WERI-Rb-1 (cell line): ENCODE results near the gene VAV2.

Source experiments
- DNase-seq: peaks from one replicate; pipeline ENCODE4 v3.0.0-alpha.2; 2020
- H3K27ac ChIP-seq: fragments of 250-450 bp; sonication (Bioruptor Pico); 2 replicates; pipeline ENCODE4 v1.5.1; 2020; ENCODE audit warnings: mild to moderate bottlenecking, moderate library complexity
- H3K27me3 ChIP-seq: fragments of 250-450 bp; sonication (Bioruptor Pico); 2 replicates; pipeline ENCODE4 v1.5.1; 2021; ENCODE audit warnings: mild to moderate bottlenecking, low read depth, moderate library complexity; ENCODE audit not compliant: insufficient read depth, severe bottlenecking
- H3K36me3 ChIP-seq: fragments of 250-450 bp; sonication (Bioruptor Pico); 2 replicates; pipeline ENCODE4 v1.5.1; 2020; ENCODE audit warnings: mild to moderate bottlenecking, moderate library complexity
- H3K4me3 ChIP-seq: 2 replicates; pipeline ENCODE4 v1.5.1; 2011; ENCODE audit warnings: low read depth, mild to moderate bottlenecking, control low read depth, low read length
- H3K9me3 ChIP-seq: fragments of 250-450 bp; sonication (Bioruptor Pico); 2 replicates; pipeline ENCODE4 v1.5.1; 2021; ENCODE audit warnings: mild to moderate bottlenecking, moderate library complexity; ENCODE audit not compliant: severe bottlenecking
- CTCF ChIP-seq: IDR thresholded peaks from 2 replicates; pipeline ENCODE4 v1.5.1; 2011; ENCODE audit warnings: low read depth, mild to moderate bottlenecking, control low read depth, inconsistent platforms, low read length

VAV2 gene

GRCh38 chr9:134002796-134003195 lies 10.7 kb upstream of the VAV2 start:
- DNase-seq = no peak
- no peaks in the 10 kb centered on the region for H3K27me3 ChIP-seq
- TF ChIP-seq CTCF = no peak
- no peak overlapping the region for H3K27ac ChIP-seq
- no peaks in the 10 kb centered on the region for H3K9me3 ChIP-seq
- H3K36me3 ChIP-seq = no peaks in the 10 kb centered on the region
- no peak overlapping the region for H3K4me3 ChIP-seq

- H3K27me3 ChIP-seq = no peaks in the 10 kb centered on the region
- no peak overlapping the region for H3K4me3 ChIP-seq
- H3K36me3 ChIP-seq = no peaks in the 10 kb centered on the region
- no peaks in the 10 kb centered on the region for H3K9me3 ChIP-seq
- no peak for DNase-seq
- TF ChIP-seq CTCF = no peak
- no peak overlapping the region for H3K27ac ChIP-seq
Measured at GRCh38 chr9:133999851-134000265, 7.7 kb upstream of the VAV2 start.

- no peak for DNase-seq
- no peaks in the 10 kb centered on the region for H3K36me3 ChIP-seq
- no peaks in the 10 kb centered on the region for H3K9me3 ChIP-seq
- H3K27me3 ChIP-seq = no peaks in the 10 kb centered on the region
- no peak overlapping the region for H3K27ac ChIP-seq
- H3K4me3 ChIP-seq = no peak overlapping the region
- TF ChIP-seq CTCF = no peak
Measured at GRCh38 chr9:133998915-133999595, 6.9 kb upstream of the VAV2 start.

- no peak overlapping the region for H3K4me3 ChIP-seq
- no peak for DNase-seq
- no peaks in the 10 kb centered on the region for H3K27me3 ChIP-seq
- H3K27ac ChIP-seq = no peak overlapping the region
- H3K36me3 ChIP-seq = no peaks in the 10 kb centered on the region
- no peak for TF ChIP-seq CTCF
- no peaks in the 10 kb centered on the region for H3K9me3 ChIP-seq
Measured at GRCh38 chr9:133997584-133997983, 5.5 kb upstream of the VAV2 start.

GRCh38 chr9:133996531-133997520 lies 4.7 kb upstream of the VAV2 start:
- Histone ChIP-seq H3K36me3 (no peaks in the 10 kb centered on the region), H3K27me3 (no peaks in the 10 kb centered on the region), H3K4me3 (no peak overlapping the region), H3K27ac (no peak overlapping the region), H3K9me3 (no peaks in the 10 kb centered on the region)
- no peak for TF ChIP-seq CTCF
- DNase-seq = no peak
